CD14-positive monocyte (primary cell): ENCODE measurements around the gene RPUSD4. TPM values are rescaled to one million over a fixed set of nuclear protein-coding genes. Genes with fewer than 3 reads are reported as not detected.
A peak's percentile ranks its signal among the peaks of the same experiment; 100 is the strongest.

ENCODE experiments used
- DNase-seq, 3 donors: peaks; one replicate each; pipeline ENCODE4 v3.0.0-alpha.2; 2011 to 2022
- H2AFZ ChIP-seq: 2 replicates; pipeline ENCODE4 v1.6.0; 2012; ENCODE audit warnings: mild to moderate bottlenecking, low read depth, low read length, inconsistent platforms; ENCODE audit not compliant: insufficient read depth, poor library complexity, severe bottlenecking
- H3K27ac ChIP-seq, 2 donors: 1 replicate in 1 of 2; 2 replicates in 1 of 2; pipeline ENCODE4 v1.5.1; 2012 to 2013; ENCODE audit warnings: low read length in 2 of 2, control low read depth in 1 of 2, inconsistent platforms in 1 of 2, low read depth in 1 of 2, mild to moderate bottlenecking in 1 of 2
- H3K27me3 ChIP-seq, 2 donors: one replicate each; pipeline versions ENCODE4 v1.6.0 to v1.6.1; 2011 to 2013; ENCODE audit warnings: low read length in 2 of 2; ENCODE audit not compliant: control insufficient read depth in 2 of 2, insufficient read depth in 2 of 2
- H3K36me3 ChIP-seq, 2 donors: replicated peaks in 1 of 2; 1 replicate in 1 of 2; 2 replicates in 1 of 2; pipeline versions ENCODE4 v1.5.1 to v1.6.1; 2012 to 2013; ENCODE audit warnings: low read length in 2 of 2, control low read depth in 1 of 2, inconsistent platforms in 1 of 2, mild to moderate bottlenecking in 1 of 2; ENCODE audit not compliant: insufficient read depth in 2 of 2, control insufficient read depth in 1 of 2
- H3K4me1 ChIP-seq, 2 donors: 1 replicate in 1 of 2; 2 replicates in 1 of 2; pipeline versions ENCODE4 v1.5.1 to v1.6.1; 2012 to 2013; ENCODE audit warnings: low read length in 2 of 2, control low read depth in 1 of 2, inconsistent platforms in 1 of 2, mild to moderate bottlenecking in 1 of 2, moderate library complexity in 1 of 2; ENCODE audit not compliant: insufficient read depth in 2 of 2, control insufficient read depth in 1 of 2
- H3K4me2 ChIP-seq: replicated peaks from 2 replicates; pipeline ENCODE3; 2012; ENCODE audit warnings: low read length, moderate library complexity, mild to moderate bottlenecking; ENCODE audit not compliant: poor library complexity, severe bottlenecking; ENCODE audit errors: extremely low read depth
- H3K4me3 ChIP-seq, 3 experiments: fragments of 200-600 bp in 1 of 3; sonication (generic) in 1 of 3; replicated peaks in 1 of 3; 1 replicate in 2 of 3; 2 replicates in 1 of 3; pipeline ENCODE4 v1.5.1; 2011 to 2013; ENCODE audit warnings: low read length in 3 of 3, mild to moderate bottlenecking in 3 of 3, control low read depth in 2 of 3, low read depth in 2 of 3, inconsistent platforms in 1 of 3, moderate library complexity in 1 of 3
- H3K79me2 ChIP-seq: 2 replicates; pipeline ENCODE4 v1.6.0; 2012; ENCODE audit warnings: mild to moderate bottlenecking, control low read depth, inconsistent platforms, low read length, moderate library complexity; ENCODE audit not compliant: insufficient read depth
- H3K9ac ChIP-seq: 2 replicates; pipeline ENCODE4 v1.6.0; 2017; ENCODE audit warnings: low read length, mild to moderate bottlenecking; ENCODE audit not compliant: insufficient read depth, poor library complexity, severe bottlenecking
- H3K9me3 ChIP-seq, 2 donors: replicated peaks in 1 of 2; 1 replicate in 1 of 2; 2 replicates in 1 of 2; pipeline versions ENCODE4 v1.5.1 to v1.6.1; 2012 to 2013; ENCODE audit warnings: low read length in 2 of 2, control low read depth in 1 of 2; ENCODE audit not compliant: control insufficient read depth in 1 of 2, insufficient read depth in 1 of 2
- H4K20me1 ChIP-seq: 2 replicates; pipeline ENCODE4 v1.6.0; 2012; ENCODE audit warnings: mild to moderate bottlenecking, low read length, control low read depth, moderate library complexity; ENCODE audit not compliant: insufficient read depth
- H3K27ac Mint-ChIP-seq, 7 donors: one replicate each; pipeline ENCODE4 v1.8.0; 2020; ENCODE audit warnings: mild to moderate bottlenecking in 7 of 7, mixed read lengths in 7 of 7, moderate library complexity in 6 of 7, inconsistent platforms in 2 of 7
- H3K27me3 Mint-ChIP-seq, 3 donors: one replicate each; pipeline ENCODE4 v1.8.0; 2021 to 2022; ENCODE audit warnings: low read depth in 3 of 3, mild to moderate bottlenecking in 3 of 3, mixed read lengths in 3 of 3, moderate library complexity in 3 of 3, inconsistent platforms in 1 of 3
- H3K36me3 Mint-ChIP-seq, 2 donors: one replicate each; pipeline ENCODE4 v1.8.0; 2020; ENCODE audit warnings: mixed read lengths in 2 of 2, inconsistent platforms in 1 of 2, mild to moderate bottlenecking in 1 of 2
- H3K4me1 Mint-ChIP-seq: one replicate; pipeline ENCODE4 v1.8.0; 2020; ENCODE audit warnings: mild to moderate bottlenecking, mixed read lengths
- H3K4me3 Mint-ChIP-seq, 2 donors: one replicate each; pipeline ENCODE4 v1.8.0; 2020; ENCODE audit warnings: mild to moderate bottlenecking in 2 of 2, mixed read lengths in 2 of 2, moderate library complexity in 1 of 2
- H3K9me3 Mint-ChIP-seq, 7 donors: one replicate each; pipeline ENCODE4 v1.8.0; 2020 to 2022; ENCODE audit warnings: mixed read lengths in 7 of 7, mild to moderate bottlenecking in 6 of 7, moderate library complexity in 6 of 7, inconsistent platforms in 2 of 7
- WGBS: methylation state at CpG from one replicate; pipeline ENCODE4 v1.1.5; 2013; ENCODE audit warnings: missing lambda C conversion rate; ENCODE audit not compliant: insufficient coverage; 5-methylcytosine and 5-hydroxymethylcytosine counted together
- intact Hi-C, 2 donors: fragments of 100-400 bp; cut with micrococcal nuclease; formaldehyde crosslinking; loops; one replicate each; pipeline versions ENCODE4 v1.15.0 to v1.15.1; 2023
- polyA minus RNA-seq: library from RNA; depleted of rRNA, polyadenylated mRNA; stranded (reverse); fragments of >200 nt; gene quantifications from 2 replicates; pipeline ENCODE4 v1.2.3, GENCODE V29; 2012
- polyA plus RNA-seq, 3 donors: library from polyadenylated mRNA; depleted of rRNA in 1 of 3; unstranded in 2 of 3; stranded (reverse) in 1 of 3; fragments of 300-500 nt in 2 of 3; fragments of >200 nt in 1 of 3; fragmentation: Illumina TruSeq in 2 of 3; gene quantifications; 1 replicate in 2 of 3; 2 replicates in 1 of 3; pipeline ENCODE4 v1.2.3, GENCODE V29; 2012 to 2021
- total RNA-seq, 12 experiments: library from RNA in 1 of 12; stranded (reverse) in 1 of 12; fragments of 120-200 nt in 1 of 12; gene quantifications; one replicate each; pipeline ENCODE4 v1.2.4 and lab custom pipeline; 2013 to 2026; ENCODE audit warnings: mixed read lengths in 6 of 12, inconsistent platforms in 1 of 12
- TF ChIP-seq, protein P1 (sequence below): fragments of 200-600 bp; IDR thresholded peaks from one replicate; pipeline ENCODE4 v1.8.0; 2022; ENCODE audit warnings: antibody characterized with exemption, mild to moderate bottlenecking

Gene RPUSD4, protein sequence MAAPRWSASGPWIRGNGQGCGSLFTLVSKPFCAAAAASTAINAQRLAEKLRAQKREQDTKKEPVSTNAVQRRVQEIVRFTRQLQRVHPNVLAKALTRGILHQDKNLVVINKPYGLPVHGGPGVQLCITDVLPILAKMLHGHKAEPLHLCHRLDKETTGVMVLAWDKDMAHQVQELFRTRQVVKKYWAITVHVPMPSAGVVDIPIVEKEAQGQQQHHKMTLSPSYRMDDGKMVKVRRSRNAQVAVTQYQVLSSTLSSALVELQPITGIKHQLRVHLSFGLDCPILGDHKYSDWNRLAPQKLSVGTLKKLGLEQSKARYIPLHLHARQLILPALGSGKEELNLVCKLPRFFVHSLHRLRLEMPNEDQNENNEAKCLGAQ
- 14.8 TPM for total RNA-seq (2013)
- polyA plus RNA-seq (10 to 100 TPM in 2 of 3 donors, 1 to 10 TPM in 1; 9.0 to 15.5 (median 10.3) TPM), polyA minus RNA-seq (6.7 and 6.9 TPM in 2 replicates), total RNA-seq (lab: John Stamatoyannopoulos, UW) (3.0 to 20.0 (median 13.0) reads per million in 11 experiments)

DNA sequence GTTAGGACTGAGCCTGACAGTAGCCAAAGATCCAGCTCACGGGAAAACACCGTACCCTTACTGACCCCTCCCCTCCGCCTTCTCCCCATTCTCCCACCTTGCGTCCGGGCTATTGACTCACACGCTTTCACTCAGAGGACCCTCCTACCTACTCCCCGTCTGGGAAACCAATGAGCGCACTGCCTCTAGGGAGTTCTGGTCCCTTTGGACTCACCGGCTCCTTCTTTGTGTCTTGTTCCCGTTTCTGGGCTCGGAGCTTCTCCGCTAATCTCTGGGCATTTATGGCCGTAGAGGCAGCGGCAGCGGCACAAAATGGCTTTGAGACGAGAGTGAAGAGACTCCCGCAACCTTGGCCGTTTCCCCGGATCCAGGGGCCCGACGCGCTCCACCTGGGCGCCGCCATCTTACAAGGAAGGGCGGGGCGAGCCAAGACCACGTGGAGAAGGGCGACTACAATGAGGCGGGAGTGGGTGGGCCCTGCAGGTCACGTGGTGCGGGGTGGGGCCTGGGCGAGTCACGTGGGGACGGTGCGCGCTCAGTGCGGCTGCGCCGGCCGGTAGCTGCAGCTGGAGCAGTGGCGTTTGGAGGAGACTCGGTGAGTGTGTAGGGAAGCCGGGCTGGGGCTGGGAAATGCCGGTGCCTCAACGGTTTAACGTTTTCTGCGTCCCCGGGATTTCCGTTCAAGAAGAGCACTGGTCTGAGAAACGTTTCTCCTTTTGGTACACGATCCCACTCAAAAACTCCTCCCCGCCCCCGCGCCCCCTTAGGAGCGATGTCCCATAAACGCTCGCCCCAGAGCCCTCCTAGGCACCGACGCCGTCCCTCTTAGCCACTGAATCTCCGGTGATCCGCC is at the start of gene RPUSD4, which contains the start of gene FAM118B:
Gene RPUSD4, minus strand, starts transcription at position 415 of the 853 bp plus-strand sequence. Its CDS starts 12 bp downstream, at position 403.
Gene FAM118B, plus strand, starts transcription at position 547 of the 853 bp plus-strand sequence. CDS start 23,220 bp downstream, outside the sequence.
- Histone ChIP-seq H3K4me1 (peaks cover 45 to 47% of the 10 kb centered on the region in 2 donors), H2AFZ (peak within 1 kb of the TSS; percentile 99), H3K4me2 (peak within 1 kb of the TSS; percentile 99), H3K27me3 (no peaks in the 10 kb centered on the region), H3K9ac (peak within 1 kb of the TSS; percentile 75), H3K27ac (peak within 1 kb of the TSS; percentile 31 to 80), H3K79me2 (peaks cover 55% of the 10 kb centered on the region), H3K9me3 (no peaks in the 10 kb centered on the region), H3K4me3 (peak within 1 kb of the TSS; percentile 62 to 98 (median 95)), H4K20me1 (peaks cover 6% of the 10 kb centered on the region), H3K36me3 (peaks cover 17 to 34% of the 10 kb centered on the region in 2 donors)
- Mint-ChIP-seq H3K4me1 (peaks cover 48% of the 10 kb centered on the region), H3K27ac (peak within 1 kb of the TSS; percentile 90 to 95 (median 92)), H3K9me3 (no peaks in the 10 kb centered on the region), H3K27me3 (peaks cover 0 to 3% (median 0%) of the 10 kb centered on the region in 3 donors), H3K36me3 (peaks cover 21 to 26% of the 10 kb centered on the region in 2 donors), H3K4me3 (peak within 1 kb of the TSS; percentile 97 to 99)
- intact Hi-C loops, result loop anchor here (2.0 to 10.0 kb wide), 3 partner anchors 56 to 617 kb away; partner anchors contain the start of genes FOXRED1 (in 2 of the 2), SRPRA (in 2 of the 2) and STT3A (in 1 of the 2)
- TF ChIP-seq, protein P1, sequence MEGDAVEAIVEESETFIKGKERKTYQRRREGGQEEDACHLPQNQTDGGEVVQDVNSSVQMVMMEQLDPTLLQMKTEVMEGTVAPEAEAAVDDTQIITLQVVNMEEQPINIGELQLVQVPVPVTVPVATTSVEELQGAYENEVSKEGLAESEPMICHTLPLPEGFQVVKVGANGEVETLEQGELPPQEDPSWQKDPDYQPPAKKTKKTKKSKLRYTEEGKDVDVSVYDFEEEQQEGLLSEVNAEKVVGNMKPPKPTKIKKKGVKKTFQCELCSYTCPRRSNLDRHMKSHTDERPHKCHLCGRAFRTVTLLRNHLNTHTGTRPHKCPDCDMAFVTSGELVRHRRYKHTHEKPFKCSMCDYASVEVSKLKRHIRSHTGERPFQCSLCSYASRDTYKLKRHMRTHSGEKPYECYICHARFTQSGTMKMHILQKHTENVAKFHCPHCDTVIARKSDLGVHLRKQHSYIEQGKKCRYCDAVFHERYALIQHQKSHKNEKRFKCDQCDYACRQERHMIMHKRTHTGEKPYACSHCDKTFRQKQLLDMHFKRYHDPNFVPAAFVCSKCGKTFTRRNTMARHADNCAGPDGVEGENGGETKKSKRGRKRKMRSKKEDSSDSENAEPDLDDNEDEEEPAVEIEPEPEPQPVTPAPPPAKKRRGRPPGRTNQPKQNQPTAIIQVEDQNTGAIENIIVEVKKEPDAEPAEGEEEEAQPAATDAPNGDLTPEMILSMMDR, result no peak
- DNase-seq, result peak; percentile 93 to 97 (median 95)
- WGBS, result under 1% methylated on average over 54 of the region's 62 CpGs

- H3K36me3 ChIP-seq, result peaks cover 66 to 92% of the 10 kb centered on the region in 2 donors
- no peak overlapping the region for H3K9ac ChIP-seq
- no peak for DNase-seq
- no peaks in the 10 kb centered on the region for H3K79me2 ChIP-seq
- no peaks in the 10 kb centered on the region for H3K9me3 ChIP-seq
- H3K27ac ChIP-seq, result no peak overlapping the region
- Mint-ChIP-seq H3K36me3 (peaks cover 66 to 67% of the 10 kb centered on the region in 2 donors), H3K4me3 (no peak overlapping the region), H3K27ac (peak overlapping the region in 1 of 7 donors; percentile 55), H3K4me1 (no peaks in the 10 kb centered on the region), H3K9me3 (no peaks in the 10 kb centered on the region), H3K27me3 (no peaks in the 10 kb centered on the region)
- H3K4me3 ChIP-seq, result no peak overlapping the region
- no CpG with 5 or more reads among the region's 2 CpGs for WGBS
- TF ChIP-seq, protein P1, result no peak
- H3K4me2 ChIP-seq, result no peak overlapping the region
- no peaks in the 10 kb centered on the region for H3K4me1 ChIP-seq
- H4K20me1 ChIP-seq, result peaks cover 3% of the 10 kb centered on the region
- no peak overlapping the region for H2AFZ ChIP-seq
- intact Hi-C loops, result no loop called here
- H3K27me3 ChIP-seq, result no peaks in the 10 kb centered on the region
Observed at GRCh38 chr11:126257764-126258163, 46.3 kb upstream of the RPUSD4 start.
